Activated T-helper 2 cell treated with anti-CD3 and anti-CD28 coated beads, Interferon-gamma antibody, Interleukin-2, Interleukin-4, amounts not matched to agents 10 μg/mL and 5 μg/mL and 100 μg/mL, durations not matched to agents 14 hours and 24 hours and 36 hours (primary cell): Measurements from ENCODE around the gene GAPVD1. TPM values are rescaled to one million over a fixed set of nuclear protein-coding genes. Genes with fewer than 3 reads are reported as not detected.

Experiments used
- DNase-seq: peaks from one replicate; pipeline ENCODE4 v3.0.0; 2021; ENCODE audit warnings: low spot score
- H3K27ac Mint-ChIP-seq: one replicate; pipeline ENCODE4 v1.8.0; 2021; ENCODE audit warnings: mixed read lengths
- H3K27me3 Mint-ChIP-seq: one replicate; pipeline ENCODE4 v1.8.0; 2021; ENCODE audit warnings: low read depth, mixed read lengths
- H3K36me3 Mint-ChIP-seq: one replicate; pipeline ENCODE4 v1.8.0; 2021; ENCODE audit warnings: low read depth, mixed read lengths
- H3K4me1 Mint-ChIP-seq: one replicate; pipeline ENCODE4 v1.8.0; 2021; ENCODE audit warnings: low read depth, mixed read lengths
- H3K4me3 Mint-ChIP-seq: one replicate; pipeline ENCODE4 v1.8.0; 2021; ENCODE audit warnings: low read depth, mild to moderate bottlenecking, moderate library complexity, mixed read lengths
- H3K9me3 Mint-ChIP-seq: one replicate; pipeline ENCODE4 v1.8.0; 2021; ENCODE audit warnings: mixed read lengths
- intact Hi-C: fragments of 100-400 bp; cut with micrococcal nuclease; formaldehyde crosslinking; loops from one replicate; pipeline ENCODE4 v1.15.1; 2023
- total RNA-seq: library from RNA; stranded (reverse); gene quantifications from 2 replicates; pipeline ENCODE4 v1.2.3, GENCODE V29; 2022

Gene GAPVD1
- total RNA-seq, 1 donor from 2014 or later, result 50.8 TPM

GRCh38 chr9:125239631-125240597, 21.7 kb upstream of the GAPVD1 start:
- H3K4me3 Mint-ChIP-seq, result peak overlapping the region; percentile 100
- no peaks in the 10 kb centered on the region for H3K9me3 Mint-ChIP-seq
- peaks cover 64% of the 10 kb centered on the region for H3K36me3 Mint-ChIP-seq
- H3K27ac Mint-ChIP-seq, result peak overlapping the region; percentile 98
- intact Hi-C loops, result loop anchor here (2.0 to 10.0 kb wide), 4 partner anchors 92 to 465 kb away; partner anchors contain the start of genes NR6A1 and OLFML2A
- H3K27me3 Mint-ChIP-seq, result no peaks in the 10 kb centered on the region
- peaks cover 43% of the 10 kb centered on the region for H3K4me1 Mint-ChIP-seq
- no peak for DNase-seq

GRCh38 chr9:125240649-125240999, 21.0 kb upstream of the GAPVD1 start:
- intact Hi-C loops, result loop anchor here (2.0 to 10.0 kb wide), 3 partner anchors 92 to 466 kb away; partner anchors contain the start of genes NR6A1 and OLFML2A
- Mint-ChIP-seq H3K9me3 (no peaks in the 10 kb centered on the region), H3K27me3 (no peaks in the 10 kb centered on the region), H3K36me3 (peaks cover 57% of the 10 kb centered on the region), H3K4me1 (peaks cover 37% of the 10 kb centered on the region), H3K4me3 (peak overlapping the region; percentile 100), H3K27ac (peak overlapping the region; percentile 98)
- no peak for DNase-seq

- H3K9me3 Mint-ChIP-seq, result no peaks in the 10 kb centered on the region
- intact Hi-C loops, result loop anchor here (1.0 to 10.0 kb wide), 6 partner anchors 20 to 466 kb away; partner anchors contain the start of genes GAPVD1, NR6A1, OLFML2A and PPP6C
- H3K36me3 Mint-ChIP-seq, result peaks cover 51% of the 10 kb centered on the region
- H3K4me1 Mint-ChIP-seq, result peaks cover 34% of the 10 kb centered on the region
- no peaks in the 10 kb centered on the region for H3K27me3 Mint-ChIP-seq
- H3K27ac Mint-ChIP-seq, result peak within 1 kb of the TSS; percentile 98
- peak within 1 kb of the TSS; percentile 100 for H3K4me3 Mint-ChIP-seq
- peak; percentile 99 for DNase-seq
Observed at GRCh38 chr9:125241000-125241862, 20.4 kb upstream of the GAPVD1 start, which contains the start of gene HSPA5. Gene HSPA5 (minus strand): TSS chr9:125241343. CDS start chr9:125241126, 217 bp downstream.

- peak overlapping the region; percentile 98 for H3K27ac Mint-ChIP-seq
- H3K36me3 Mint-ChIP-seq, result peaks cover 42% of the 10 kb centered on the region
- H3K9me3 Mint-ChIP-seq, result no peaks in the 10 kb centered on the region
- peaks cover 26% of the 10 kb centered on the region for H3K4me1 Mint-ChIP-seq
- peak overlapping the region; percentile 100 for H3K4me3 Mint-ChIP-seq
- intact Hi-C loops, result loop anchor here (1.0 to 10.0 kb wide), 6 partner anchors 19 to 467 kb away; partner anchors contain the start of genes GAPVD1, NR6A1, OLFML2A and PPP6C
- no peaks in the 10 kb centered on the region for H3K27me3 Mint-ChIP-seq
- DNase-seq, result no peak
Observed at GRCh38 chr9:125241863-125242739, 19.5 kb upstream of the GAPVD1 start.

GRCh38 chr9:125243792-125244260, 17.8 kb upstream of the GAPVD1 start:
- no peaks in the 10 kb centered on the region for H3K27me3 Mint-ChIP-seq
- H3K36me3 Mint-ChIP-seq, result peaks cover 25% of the 10 kb centered on the region
- intact Hi-C loops, result loop anchor here (5.0 to 10.0 kb wide), 2 partner anchors 88 to 469 kb away; partner anchors contain the start of genes NR6A1 and OLFML2A
- H3K4me1 Mint-ChIP-seq, result peaks cover 13% of the 10 kb centered on the region
- H3K9me3 Mint-ChIP-seq, result no peaks in the 10 kb centered on the region
- no peak overlapping the region for H3K27ac Mint-ChIP-seq
- H3K4me3 Mint-ChIP-seq, result no peak overlapping the region
- no peak for DNase-seq

- DNase-seq, result no peak
- Mint-ChIP-seq H3K9me3 (no peaks in the 10 kb centered on the region), H3K4me1 (peaks cover 8% of the 10 kb centered on the region), H3K27ac (no peak overlapping the region), H3K27me3 (no peaks in the 10 kb centered on the region), H3K4me3 (no peak overlapping the region), H3K36me3 (peaks cover under 1% of the 10 kb centered on the region)
- intact Hi-C loops, result loop anchor here (10.0 kb wide), 1 partner anchor 471 kb away; the partner anchor contains the start of genes NR6A1 and OLFML2A
Observed at GRCh38 chr9:125246261-125246667, 15.4 kb upstream of the GAPVD1 start.

- intact Hi-C loops, result no loop called here
- Mint-ChIP-seq H3K27ac (no peak overlapping the region), H3K9me3 (no peaks in the 10 kb centered on the region), H3K4me3 (no peak overlapping the region), H3K27me3 (peaks cover 2% of the 10 kb centered on the region), H3K4me1 (no peaks in the 10 kb centered on the region), H3K36me3 (no peaks in the 10 kb centered on the region)
- DNase-seq, result no peak
Observed at GRCh38 chr9:125254231-125254630, 7.4 kb upstream of the GAPVD1 start.

GRCh38 chr9:125255781-125256391, 5.7 kb upstream of the GAPVD1 start:
- Mint-ChIP-seq H3K27ac (no peak overlapping the region), H3K4me1 (peaks cover 6% of the 10 kb centered on the region), H3K27me3 (peaks cover 2% of the 10 kb centered on the region), H3K9me3 (no peaks in the 10 kb centered on the region), H3K36me3 (no peaks in the 10 kb centered on the region), H3K4me3 (no peak overlapping the region)
- no peak for DNase-seq
- intact Hi-C loops, result no loop called here

- Mint-ChIP-seq H3K27ac (no peak overlapping the region), H3K27me3 (peaks cover 2% of the 10 kb centered on the region), H3K4me1 (peaks cover 15% of the 10 kb centered on the region), H3K4me3 (no peak overlapping the region), H3K36me3 (no peaks in the 10 kb centered on the region), H3K9me3 (no peaks in the 10 kb centered on the region)
- intact Hi-C loops, result no loop called here
- no peak for DNase-seq
Observed at GRCh38 chr9:125258160-125258785, 3.4 kb upstream of the GAPVD1 start.

- peaks cover 3% of the 10 kb centered on the region for H3K36me3 Mint-ChIP-seq
- peaks cover 21% of the 10 kb centered on the region for H3K4me1 Mint-ChIP-seq
- no peaks in the 10 kb centered on the region for H3K9me3 Mint-ChIP-seq
- H3K27ac Mint-ChIP-seq, result no peak overlapping the region
- no peak overlapping the region for H3K4me3 Mint-ChIP-seq
- intact Hi-C loops, result no loop called here
- no peak for DNase-seq
- peaks cover 2% of the 10 kb centered on the region for H3K27me3 Mint-ChIP-seq
Observed at GRCh38 chr9:125258832-125259534, 2.6 kb upstream of the GAPVD1 start.
